ENCODE data around the gene MLLT3. TPM values are rescaled to one million over a fixed set of nuclear protein-coding genes. Genes with fewer than 3 reads are reported as not detected.

Gene MLLT3
- total RNA-seq, 2 donors from 2014 or later, result 5.3 to 10.2 TPM

DNA sequence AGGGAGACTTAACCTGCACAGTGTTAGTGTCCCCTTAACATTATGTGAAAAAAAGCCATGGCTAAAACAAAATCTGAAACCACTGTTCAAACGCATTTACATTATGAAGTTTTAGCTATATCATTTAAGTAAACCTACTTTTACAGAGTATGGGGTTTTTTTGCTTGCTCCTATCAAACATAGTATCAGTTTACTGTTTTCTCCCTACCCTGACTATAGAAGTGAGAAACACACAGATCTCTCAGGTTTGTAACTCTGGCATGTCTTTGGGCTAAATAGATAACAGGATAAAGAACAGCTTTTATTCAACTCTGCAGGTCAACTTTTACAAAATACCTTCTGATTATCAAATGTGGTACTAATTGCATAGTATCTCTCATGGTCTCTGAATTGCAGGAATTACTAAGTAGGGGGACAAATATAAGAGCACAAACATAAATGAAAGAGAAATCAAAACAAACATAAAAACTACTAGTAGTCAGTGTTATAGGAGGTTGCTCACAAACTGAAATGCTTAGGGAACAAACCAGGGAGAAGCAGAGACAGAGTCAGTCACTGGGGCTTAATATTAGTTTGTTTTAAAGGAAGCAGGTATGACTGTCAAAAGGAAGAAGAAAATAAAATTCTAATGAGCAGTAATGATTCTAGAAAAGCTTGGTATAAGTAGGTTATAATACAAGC, 155.8 kb downstream of the MLLT3 start:
- no peak for DNase-seq
- intact Hi-C loops (cut with DNase I), result no loop called here
- ATAC-seq, result no peak

DNA sequence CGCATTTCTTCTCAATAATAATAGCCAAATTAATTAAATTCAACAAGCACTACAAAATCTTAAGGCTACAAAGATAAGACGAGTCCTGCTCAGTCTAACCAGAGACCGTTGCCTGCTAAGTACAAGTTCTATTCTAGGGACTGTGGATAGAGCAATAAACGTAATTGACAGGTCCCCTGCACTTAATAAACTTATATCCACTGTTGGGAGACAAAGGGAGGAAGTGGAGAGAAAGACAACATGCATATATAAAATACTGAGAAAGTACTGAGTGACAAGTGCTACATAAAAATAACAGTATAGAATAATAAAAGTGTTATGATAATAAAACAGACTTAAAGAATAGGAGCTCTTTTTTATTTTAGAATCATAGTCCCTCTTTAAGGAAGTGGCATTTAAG, 158.1 kb downstream of the MLLT3 start:
- no peak for ATAC-seq
- intact Hi-C loops (cut with DNase I), result no loop called here
- DNase-seq, result no peak

DNA sequence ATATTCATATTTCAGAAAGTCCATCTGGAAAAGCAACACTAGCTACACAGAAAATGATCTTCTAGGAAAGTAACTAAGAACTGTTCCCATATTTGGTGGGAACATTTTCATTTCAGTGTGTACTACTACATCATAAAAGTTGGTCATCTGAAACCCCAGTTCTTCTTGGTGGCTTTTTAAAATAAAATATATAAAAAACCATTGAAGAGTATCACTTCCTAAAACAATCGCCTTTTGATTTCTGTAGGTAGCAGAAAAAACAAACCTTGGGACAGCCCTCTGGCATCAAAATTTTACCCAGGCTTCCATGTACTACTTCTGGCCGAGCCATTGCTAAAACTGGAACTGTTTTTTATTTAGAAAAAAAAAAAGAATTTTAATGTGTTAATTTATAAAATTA, 158.5 kb downstream of the MLLT3 start:
- no peak for DNase-seq
- intact Hi-C loops (cut with DNase I), result no loop called here
- ATAC-seq, result no peak

DNA sequence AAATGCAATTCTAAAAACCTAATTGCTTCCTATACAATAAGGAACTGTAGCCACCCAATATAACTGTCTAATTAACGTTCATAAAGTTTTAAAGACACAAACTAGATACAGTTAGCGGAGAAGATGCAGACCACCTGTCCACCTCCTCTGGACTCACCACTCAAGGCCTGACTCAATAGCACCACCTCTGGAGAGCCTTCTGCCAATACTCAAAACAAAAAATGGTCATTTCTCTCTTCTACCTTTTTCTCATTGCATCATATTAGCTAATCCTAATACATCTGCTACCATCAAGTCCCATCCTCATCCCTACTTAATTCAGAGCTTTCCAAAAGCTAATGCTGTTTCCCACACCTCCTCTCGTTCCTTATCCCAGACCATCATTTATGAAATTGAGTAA, 159.9 kb downstream of the MLLT3 start:
- intact Hi-C loops (cut with DNase I), result no loop called here
- DNase-seq (no peak), ATAC-seq (no peak)

DNA sequence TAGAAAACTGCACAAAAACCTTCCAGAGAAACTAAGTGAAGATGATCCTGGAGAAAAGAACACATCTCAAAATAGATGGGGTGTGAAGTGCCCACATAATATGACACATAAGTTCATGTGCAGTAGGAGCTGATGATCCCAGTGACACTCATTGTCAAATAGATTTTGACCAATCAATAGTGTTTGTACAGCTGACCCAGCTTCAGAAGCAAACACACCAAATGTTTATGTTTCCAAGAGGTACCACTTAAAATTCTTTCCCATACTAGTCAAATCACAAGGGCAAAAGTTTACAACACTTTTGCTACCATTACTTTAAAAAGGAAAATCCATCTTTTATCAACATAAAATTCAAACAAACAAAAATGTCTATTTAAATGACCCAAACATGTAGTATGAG, 175.0 kb downstream of the MLLT3 start:
- DNase-seq, result no peak
- ATAC-seq, result no peak
- intact Hi-C loops (cut with DNase I), result no loop called here

DNA sequence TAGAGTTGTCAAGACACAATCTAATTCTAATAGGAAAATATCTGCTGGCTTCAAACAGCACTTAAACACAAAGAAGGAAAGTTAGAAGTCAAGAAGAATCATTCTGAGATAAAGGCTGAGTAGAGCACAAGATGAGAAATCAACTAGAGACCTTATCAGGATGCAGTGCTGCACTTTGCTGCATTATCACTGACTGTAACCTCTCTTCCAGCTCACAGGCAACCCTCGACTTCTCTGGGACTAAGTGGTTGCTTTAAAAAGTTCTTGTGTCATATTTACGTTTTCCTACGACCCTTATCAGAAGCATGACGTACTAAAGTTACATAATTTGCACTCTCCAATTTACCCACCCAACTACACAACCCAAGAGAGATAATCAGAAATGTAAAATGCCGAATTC, 176.1 kb downstream of the MLLT3 start:
- DNase-seq (no peak), ATAC-seq (no peak)
- intact Hi-C loops (cut with DNase I), result no loop called here

DNA sequence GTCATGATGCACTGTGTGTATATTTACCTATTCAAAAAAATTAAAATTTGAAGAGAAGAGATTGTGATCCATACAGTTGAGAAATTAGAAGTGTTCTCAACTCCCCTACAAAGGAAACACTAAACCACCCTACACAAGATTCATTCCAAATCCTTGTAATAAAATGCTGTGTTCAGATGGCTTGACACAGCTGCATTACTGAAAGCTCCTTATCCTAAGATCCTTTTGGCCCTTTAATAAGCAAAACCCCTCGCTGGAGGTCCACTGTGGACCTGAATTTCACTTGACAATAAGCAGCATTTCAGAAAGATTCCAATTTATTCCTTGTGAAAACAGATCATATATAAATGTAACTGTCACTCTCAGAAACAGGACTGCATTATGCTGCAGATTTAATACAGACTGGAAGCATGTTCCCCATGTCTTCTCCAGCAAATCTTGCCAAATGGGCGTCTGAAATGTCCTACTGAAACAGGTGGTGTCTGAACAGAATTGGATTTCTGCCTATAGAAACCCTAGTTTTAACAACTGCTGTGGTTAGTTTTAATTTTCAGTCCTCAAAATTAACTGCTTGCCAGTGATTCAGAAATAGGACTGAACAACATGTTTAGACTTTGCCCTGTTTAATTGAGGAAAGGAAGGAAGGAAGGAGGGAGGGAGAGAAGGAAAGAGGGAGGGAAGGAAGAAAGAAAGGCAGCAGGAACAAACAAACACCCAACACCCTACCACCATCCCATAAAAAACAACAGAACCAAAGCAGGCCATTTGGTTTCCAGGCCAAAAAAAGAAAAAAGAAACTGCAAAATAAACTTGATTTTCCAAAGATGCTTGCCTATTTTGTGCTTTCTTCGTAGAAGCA, 179.6 kb downstream of the MLLT3 start:
- no peak for DNase-seq
- ATAC-seq, result peak in 1 of 2 donors; percentile 38
- intact Hi-C loops (cut with DNase I), result no loop called here

DNA sequence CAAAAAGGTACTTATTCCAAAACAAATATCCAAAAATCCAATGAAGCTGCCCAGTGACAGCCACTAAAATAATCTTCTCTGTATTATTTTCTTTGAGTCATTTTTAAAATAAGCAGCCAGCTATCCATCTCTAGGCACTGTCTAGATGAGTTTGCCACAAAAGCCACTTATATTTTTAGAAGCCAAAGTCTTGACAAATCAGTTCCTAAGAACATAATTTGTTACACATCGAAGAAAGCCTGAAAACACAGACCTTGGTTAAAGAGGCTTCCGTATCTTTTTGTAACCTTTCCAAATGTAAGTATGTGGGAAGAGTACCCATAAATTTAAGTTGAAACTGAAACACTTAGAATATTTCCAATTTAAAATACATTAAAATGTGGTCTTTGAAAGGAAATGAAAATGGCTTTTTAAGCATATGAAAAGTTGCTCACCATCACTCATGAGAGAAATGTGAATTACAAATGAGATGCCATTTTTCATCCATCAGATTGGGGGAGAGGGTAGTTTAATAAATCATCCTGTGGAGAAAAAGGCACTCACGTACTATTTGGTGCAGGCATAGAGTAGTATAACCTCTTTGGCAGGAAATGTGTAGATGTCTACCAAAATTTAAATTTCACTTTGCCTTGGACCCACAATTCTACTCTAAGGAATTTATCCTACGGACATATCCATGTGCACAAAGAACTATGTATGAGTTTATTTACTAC, 180.4 kb downstream of the MLLT3 start:
- ATAC-seq, result peak in 1 of 2 donors; percentile 15
- intact Hi-C loops (cut with DNase I), result no loop called here
- DNase-seq, result no peak

DNA sequence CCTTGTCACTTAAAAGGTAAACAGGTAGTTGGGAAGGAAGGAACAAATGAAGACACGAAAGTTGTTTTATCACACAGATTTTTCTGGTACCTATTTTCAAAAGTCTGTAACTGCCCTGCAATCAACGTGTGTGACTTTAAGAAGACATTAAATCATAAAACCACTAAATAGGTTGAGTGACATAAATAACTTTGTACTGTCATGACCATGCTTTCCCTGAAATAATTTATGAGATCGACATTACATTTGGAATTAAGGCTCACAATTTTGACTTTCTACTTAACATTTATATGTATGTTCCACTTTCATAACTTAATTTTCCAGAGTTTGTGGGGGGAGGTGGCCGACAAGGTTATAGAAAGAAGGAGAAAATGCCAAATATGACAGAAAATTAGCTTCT, 181.1 kb downstream of the MLLT3 start:
- no peak for DNase-seq
- ATAC-seq, result no peak
- intact Hi-C loops (cut with DNase I), result no loop called here

DNA sequence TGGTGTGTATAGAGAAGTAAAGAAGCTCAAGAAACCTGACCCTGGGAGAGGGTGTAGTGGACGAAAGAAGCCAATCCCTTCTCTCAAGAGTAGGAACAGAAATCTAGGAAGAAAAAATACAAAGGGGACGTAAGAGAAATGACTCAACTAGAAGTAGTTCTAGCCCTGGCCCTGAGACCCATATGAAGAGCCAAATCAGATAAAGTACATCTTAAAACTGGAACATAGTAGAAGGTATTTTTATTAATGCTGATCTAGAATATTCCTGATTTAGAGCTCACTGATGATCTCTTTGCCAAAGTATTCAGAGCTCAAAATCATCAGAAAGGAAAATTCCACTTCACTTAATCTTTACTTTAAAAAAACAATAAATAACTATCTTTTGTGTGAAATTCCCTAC, 184.8 kb downstream of the MLLT3 start:
- DNase-seq (no peak), ATAC-seq (peak in 1 of 2 donors; percentile 54)
- intact Hi-C loops (cut with DNase I), result no loop called here

DNA sequence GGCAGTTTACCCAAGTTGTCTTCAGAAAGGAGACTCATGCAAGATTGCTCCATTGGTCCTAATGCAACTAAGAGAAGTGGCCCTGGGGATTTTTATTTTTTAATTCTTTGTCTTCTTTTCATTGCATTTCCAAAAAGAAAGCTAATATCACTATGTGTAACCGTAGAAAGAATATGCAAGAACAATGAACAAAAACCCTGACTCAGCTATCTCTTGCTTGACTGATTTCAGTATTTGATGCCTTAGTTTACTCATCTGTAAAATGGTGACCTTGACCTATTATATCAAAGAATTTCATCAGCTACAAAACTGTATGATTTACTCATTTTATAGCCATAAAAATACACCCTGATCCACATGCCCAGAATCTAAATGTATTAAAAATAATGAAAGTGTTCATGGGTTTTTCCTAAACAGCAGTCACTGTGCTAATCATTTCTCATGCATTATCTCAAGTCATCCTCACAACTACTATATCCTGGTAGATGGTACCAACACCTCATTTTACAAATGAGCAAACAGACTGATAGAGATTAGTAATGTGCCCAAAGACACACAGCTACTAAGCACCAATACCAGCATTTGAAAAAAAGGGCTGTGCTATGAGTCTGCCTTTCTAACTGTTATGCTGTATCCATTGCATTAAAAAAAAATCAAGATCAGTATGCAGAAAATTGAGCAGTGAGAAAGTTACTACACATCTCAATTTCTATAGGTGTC, 185.7 kb downstream of the MLLT3 start:
- intact Hi-C loops (cut with DNase I), result no loop called here
- no peak for DNase-seq
- no peak for ATAC-seq

DNA sequence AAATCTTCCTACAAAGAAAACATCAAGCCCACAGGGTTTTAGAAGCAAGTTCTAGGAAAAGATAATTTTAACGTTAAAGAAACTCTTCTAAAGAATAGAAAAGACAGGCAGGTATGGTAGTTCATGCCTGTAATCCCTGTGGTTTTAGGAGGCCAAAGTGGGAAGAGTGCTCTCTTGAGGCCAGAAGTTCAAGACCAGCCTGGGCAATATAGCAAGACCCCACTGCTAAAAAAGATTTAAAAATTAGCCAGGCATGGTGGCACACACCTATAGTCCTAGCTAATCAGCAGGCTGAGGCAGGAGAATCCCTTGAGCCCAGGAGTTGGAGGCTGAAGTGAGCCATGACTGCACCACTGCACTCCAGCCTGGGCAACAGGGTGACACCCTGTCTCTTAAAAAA, 193.3 kb downstream of the MLLT3 start:
- no peak for ATAC-seq
- DNase-seq, result no peak
- intact Hi-C loops (cut with DNase I), result no loop called here

DNA sequence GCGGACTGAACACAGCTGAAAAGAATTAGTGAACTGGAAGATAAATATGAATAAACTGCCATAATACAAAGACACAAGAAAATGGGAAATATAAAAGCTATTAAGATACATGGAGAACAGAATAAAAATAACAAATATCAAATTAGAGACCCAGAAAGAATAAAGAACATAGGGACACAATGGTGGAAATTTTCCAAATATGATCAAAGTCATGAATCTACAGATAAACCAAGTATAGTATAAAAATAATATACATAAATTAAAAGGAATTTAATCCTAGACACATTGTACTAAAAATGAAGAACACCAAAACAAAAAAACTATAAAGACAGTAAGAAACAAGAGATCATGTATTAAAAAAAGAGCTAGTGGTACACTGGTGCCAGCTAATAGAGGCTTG, 194.9 kb downstream of the MLLT3 start:
- intact Hi-C loops (cut with DNase I), result no loop called here
- no peak for ATAC-seq

DNA sequence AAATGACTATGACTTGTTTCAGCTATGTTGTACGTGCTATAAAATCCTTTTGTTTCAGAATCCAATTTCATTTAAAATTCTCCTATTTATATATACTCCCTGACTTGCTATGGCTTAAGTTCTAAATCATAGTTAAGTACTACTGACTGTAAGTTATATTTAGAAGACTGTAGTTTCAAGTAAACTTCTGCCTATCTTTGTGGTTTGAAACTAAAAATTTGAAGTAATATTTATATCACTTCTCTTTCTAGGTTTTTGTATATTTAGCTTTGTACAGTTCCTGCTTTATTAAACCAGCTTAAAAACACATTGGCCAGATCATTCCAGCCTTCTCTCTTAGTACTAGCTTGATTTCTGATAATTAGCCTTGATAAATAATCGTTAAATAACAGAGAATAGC, 196.3 kb downstream of the MLLT3 start:
- intact Hi-C loops (cut with DNase I), result no loop called here
- no peak for ATAC-seq
- DNase-seq, result no peak

More for the DNA sequence above, 194.9 kb downstream of the MLLT3 start:
- no peak for DNase-seq

DNA sequence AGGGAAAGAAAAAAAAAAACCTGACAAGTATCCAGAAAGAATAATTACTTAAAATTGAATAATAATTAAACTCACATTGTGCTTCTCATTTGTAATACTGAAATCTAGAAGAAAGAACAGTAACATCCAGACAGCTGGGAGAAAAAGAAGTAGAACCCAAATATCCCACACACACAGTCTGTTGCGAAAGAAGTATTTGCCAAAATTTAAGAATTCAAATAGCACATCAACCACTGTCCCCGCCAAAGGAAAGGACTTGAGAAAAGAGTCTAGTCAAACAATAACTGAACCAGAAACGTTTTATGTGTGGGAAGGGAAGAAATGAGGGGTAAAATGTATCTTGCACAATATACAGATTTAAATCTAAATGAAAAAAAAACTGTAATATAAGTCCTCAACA, 202.8 kb downstream of the MLLT3 start:
- DNase-seq, result no peak
- no peak for ATAC-seq
- intact Hi-C loops (cut with DNase I), result no loop called here

DNA sequence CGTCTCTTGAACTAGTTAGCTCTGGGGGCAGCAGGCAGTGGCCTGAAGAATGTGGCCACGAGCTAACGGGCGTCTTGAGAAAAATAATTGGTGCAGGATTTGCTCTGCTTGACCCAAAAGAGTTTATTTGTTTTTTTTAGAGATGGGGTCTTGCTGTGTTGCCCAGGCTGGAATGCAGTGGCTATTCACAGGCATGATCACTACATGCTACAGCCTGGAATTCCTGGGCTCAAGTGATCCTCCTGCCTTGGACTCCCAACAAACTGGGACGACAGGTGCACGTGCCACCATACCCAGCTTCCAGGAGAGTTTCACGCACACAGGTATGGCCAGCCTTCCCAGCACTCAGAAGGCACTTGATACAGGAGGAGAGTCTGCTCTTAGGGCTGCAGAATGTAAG, 203.8 kb downstream of the MLLT3 start:
- DNase-seq (no peak), ATAC-seq (no peak)
- intact Hi-C loops (cut with DNase I), result no loop called here

DNA sequence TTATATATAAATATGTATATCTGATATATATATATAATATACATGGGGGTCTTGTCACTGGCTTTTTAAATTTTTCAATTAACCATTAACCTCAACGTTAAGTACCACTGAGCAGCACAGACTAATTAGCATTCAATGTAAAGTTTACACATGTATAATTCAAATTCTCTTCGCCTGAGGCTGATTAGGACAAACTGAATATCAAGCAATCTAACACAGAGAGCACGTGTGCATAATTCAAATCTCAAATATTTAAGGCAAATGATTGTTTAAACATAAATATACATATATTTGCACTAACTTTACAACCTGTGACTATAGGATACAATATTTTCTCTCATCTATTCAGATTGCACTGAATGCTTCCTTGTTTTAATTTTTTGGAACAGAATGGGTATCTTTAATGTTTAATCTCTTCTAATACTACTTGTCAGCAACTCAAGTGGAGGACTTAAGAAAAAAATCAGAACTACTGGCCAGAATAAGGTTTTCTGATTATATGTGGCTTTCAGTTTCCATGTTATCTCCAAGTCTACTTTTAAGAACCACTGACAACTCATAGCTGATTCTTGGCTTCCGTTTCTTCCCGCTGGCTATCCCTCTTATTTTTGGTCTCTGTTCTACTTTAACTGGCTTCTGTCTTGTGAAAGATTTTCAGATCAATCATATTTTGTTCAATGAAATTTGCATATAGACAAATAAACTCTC, 204.8 kb downstream of the MLLT3 start:
- intact Hi-C loops (cut with DNase I), result no loop called here
- ATAC-seq (no peak), DNase-seq (no peak)

DNA sequence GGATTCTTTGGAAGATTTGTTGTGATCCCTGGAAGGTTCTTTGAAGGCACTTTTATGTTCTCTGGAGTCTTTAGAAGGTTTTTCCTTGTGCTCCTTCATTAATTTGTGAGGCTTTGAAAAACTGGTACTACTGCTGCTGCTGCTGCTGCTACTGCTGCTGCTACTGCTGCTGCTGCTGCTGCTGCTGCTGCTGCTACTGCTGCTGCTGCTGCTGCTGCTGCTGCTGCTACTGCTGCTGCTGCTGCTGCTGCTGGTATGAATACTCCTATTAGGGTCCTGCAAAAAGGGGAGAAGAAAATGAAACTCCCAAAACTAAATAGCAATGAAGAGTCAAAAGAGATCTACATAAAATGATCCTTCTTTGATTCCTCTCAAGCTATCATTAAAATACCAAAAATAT, 208.1 kb downstream of the MLLT3 start:
- ATAC-seq, result no peak
- no peak for DNase-seq
- intact Hi-C loops (cut with DNase I), result no loop called here
